Endodermal cell (in vitro differentiated cells): Measurements from ENCODE around the gene PRKCB. TPM values are rescaled to one million over a fixed set of nuclear protein-coding genes. Genes with fewer than 3 reads are reported as not detected.

Experiments used
- DNase-seq: peaks from one replicate; pipeline ENCODE4 v3.0.0-alpha.2; 2017
- H3K27ac ChIP-seq: 2 replicates; pipeline ENCODE4 v1.5.1; 2013; ENCODE audit warnings: mild to moderate bottlenecking, low read depth, low read length, moderate library complexity
- H3K27me3 ChIP-seq: 2 replicates; pipeline ENCODE4 v1.6.1; 2013; ENCODE audit warnings: mild to moderate bottlenecking, low read length, moderate library complexity; ENCODE audit not compliant: insufficient read depth, control insufficient read depth, poor library complexity, severe bottlenecking
- H3K36me3 ChIP-seq: 2 replicates; pipeline ENCODE4 v1.7.0; 2013; ENCODE audit warnings: mild to moderate bottlenecking, low read length, moderate library complexity; ENCODE audit not compliant: control insufficient read depth, insufficient read depth
- H3K4me1 ChIP-seq: one replicate; pipeline ENCODE4 v1.7.0; 2013; ENCODE audit warnings: low read length; ENCODE audit not compliant: control insufficient read depth, insufficient read depth
- H3K4me3 ChIP-seq: 2 replicates; pipeline ENCODE4 v1.5.1; 2013; ENCODE audit warnings: mild to moderate bottlenecking, low read length, moderate library complexity
- H3K9ac ChIP-seq: 2 replicates; pipeline ENCODE4 v1.6.1; 2013; ENCODE audit warnings: mild to moderate bottlenecking, low read length, moderate library complexity; ENCODE audit not compliant: poor library complexity, severe bottlenecking; ENCODE audit errors: extremely low read depth
- H3K9me3 ChIP-seq: 2 replicates; pipeline ENCODE4 v1.6.1; 2013; ENCODE audit warnings: mild to moderate bottlenecking, low read length, moderate library complexity; ENCODE audit not compliant: control insufficient read depth
- H3K27ac Mint-ChIP-seq: 2 replicates; pipeline ENCODE4 v1.8.0; 2020; ENCODE audit warnings: mixed read lengths
- H3K27me3 Mint-ChIP-seq: 2 replicates; pipeline ENCODE4 v1.8.0; 2021; ENCODE audit warnings: mild to moderate bottlenecking, mixed read lengths; ENCODE audit not compliant: insufficient read depth
- H3K36me3 Mint-ChIP-seq: 2 replicates; pipeline ENCODE4 v1.8.0; 2020; ENCODE audit warnings: low read depth, mixed read lengths
- H3K4me1 Mint-ChIP-seq: 2 replicates; pipeline ENCODE4 v1.8.0; 2020; ENCODE audit warnings: mixed read lengths
- H3K4me3 Mint-ChIP-seq: 2 replicates; pipeline ENCODE4 v1.8.0; 2020; ENCODE audit warnings: mild to moderate bottlenecking, moderate library complexity, mixed read lengths
- H3K9me3 Mint-ChIP-seq: 2 replicates; pipeline ENCODE4 v1.8.0; 2020; ENCODE audit warnings: mild to moderate bottlenecking, mixed read lengths
- WGBS, 2 experiments: methylation state at CpG; one replicate each; pipeline versions ENCODE4 v1.1.5 to v1.1.7; 2013; ENCODE audit warnings: missing lambda C conversion rate in 2 of 2, mixed read lengths in 1 of 2; ENCODE audit not compliant: insufficient coverage in 1 of 2, insufficient read length in 1 of 2; 5-methylcytosine and 5-hydroxymethylcytosine counted together
- total RNA-seq, 2 donors: library from RNA; stranded (reverse); fragmentation: NEBNext Ultra II Directional in 1 of 2; extraction: Animal tissue kit (Norgen Biotek cat#: 25700) in 1 of 2; gene quantifications; 2 replicates in 1 of 2; 3 replicates in 1 of 2; pipeline ENCODE4 v1.2.1, GENCODE V29; 2021
- TF ChIP-seq, protein P1 (sequence below): fragments of 200-600 bp; sonication (generic); conservative IDR thresholded peaks from 2 replicates; pipeline ENCODE4 v1.5.0; 2021; ENCODE audit warnings: antibody characterized with exemption, mild to moderate bottlenecking

The PRKCB gene
- total RNA-seq, 2 donors from 2014 or later: 0.38 to 1.1 TPM

DNA sequence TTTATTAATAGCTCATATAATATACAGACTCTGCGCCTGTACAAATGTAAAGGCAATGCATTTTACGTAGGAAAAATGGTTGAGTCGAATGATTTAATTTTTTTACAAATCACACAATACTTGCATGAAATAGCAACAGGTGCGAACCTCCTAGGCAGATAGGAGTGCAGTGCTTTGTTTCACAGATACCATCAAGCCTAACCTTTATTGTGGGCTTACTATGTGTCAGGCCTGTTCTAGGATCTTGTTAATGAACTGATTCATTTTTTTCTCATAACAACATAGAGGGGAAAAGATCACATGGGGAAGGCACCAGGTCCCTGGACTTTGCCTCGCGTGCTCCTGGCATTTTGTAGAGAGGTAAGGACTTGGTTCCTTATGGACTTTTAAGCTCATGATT is 107.8 kb downstream of the PRKCB start:
- Histone ChIP-seq H3K27me3 (peaks cover 5% of the 10 kb centered on the region), H3K27ac (no peak overlapping the region), H3K9ac (no peak overlapping the region), H3K4me1 (peaks cover 5% of the 10 kb centered on the region), H3K4me3 (no peak overlapping the region), H3K9me3 (no peaks in the 10 kb centered on the region), H3K36me3 (no peaks in the 10 kb centered on the region)
- Mint-ChIP-seq H3K27ac (no peak overlapping the region), H3K36me3 (no peaks in the 10 kb centered on the region), H3K9me3 (no peaks in the 10 kb centered on the region), H3K4me1 (peaks cover 6% of the 10 kb centered on the region), H3K27me3 (peaks cover 10% of the 10 kb centered on the region), H3K4me3 (no peak overlapping the region)
- 95% methylated on average over 5 of the region's 6 CpGs; no CpG with 5 or more reads in 1 of the 2 experiments for WGBS, 2 experiments
- TF ChIP-seq, protein P1, sequence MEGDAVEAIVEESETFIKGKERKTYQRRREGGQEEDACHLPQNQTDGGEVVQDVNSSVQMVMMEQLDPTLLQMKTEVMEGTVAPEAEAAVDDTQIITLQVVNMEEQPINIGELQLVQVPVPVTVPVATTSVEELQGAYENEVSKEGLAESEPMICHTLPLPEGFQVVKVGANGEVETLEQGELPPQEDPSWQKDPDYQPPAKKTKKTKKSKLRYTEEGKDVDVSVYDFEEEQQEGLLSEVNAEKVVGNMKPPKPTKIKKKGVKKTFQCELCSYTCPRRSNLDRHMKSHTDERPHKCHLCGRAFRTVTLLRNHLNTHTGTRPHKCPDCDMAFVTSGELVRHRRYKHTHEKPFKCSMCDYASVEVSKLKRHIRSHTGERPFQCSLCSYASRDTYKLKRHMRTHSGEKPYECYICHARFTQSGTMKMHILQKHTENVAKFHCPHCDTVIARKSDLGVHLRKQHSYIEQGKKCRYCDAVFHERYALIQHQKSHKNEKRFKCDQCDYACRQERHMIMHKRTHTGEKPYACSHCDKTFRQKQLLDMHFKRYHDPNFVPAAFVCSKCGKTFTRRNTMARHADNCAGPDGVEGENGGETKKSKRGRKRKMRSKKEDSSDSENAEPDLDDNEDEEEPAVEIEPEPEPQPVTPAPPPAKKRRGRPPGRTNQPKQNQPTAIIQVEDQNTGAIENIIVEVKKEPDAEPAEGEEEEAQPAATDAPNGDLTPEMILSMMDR: no peak
- no peak for DNase-seq

DNA sequence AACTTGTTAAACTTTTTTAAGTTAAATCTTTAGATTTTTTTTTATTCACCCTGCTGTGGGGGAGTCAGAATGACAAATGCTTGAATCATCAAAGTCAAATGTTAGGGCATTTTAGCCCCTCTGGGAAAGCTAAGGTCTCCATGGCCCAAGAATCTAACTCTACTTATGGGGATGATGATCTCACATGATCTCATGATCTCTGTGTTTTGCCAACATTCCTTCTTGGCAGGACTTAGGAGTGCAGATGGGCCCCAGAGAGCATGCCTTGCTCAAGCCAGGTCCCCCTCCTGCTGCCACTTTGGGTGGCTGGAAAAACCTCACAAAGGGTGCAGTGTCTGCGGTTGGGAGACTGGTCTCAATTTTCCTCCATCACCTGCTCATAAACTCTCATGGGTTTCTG is 108.6 kb downstream of the PRKCB start:
- peaks cover 5% of the 10 kb centered on the region for H3K4me1 ChIP-seq
- 83 to 96% methylated on average over 1 of the region's 1 CpG for WGBS, 2 experiments
- peaks cover 7% of the 10 kb centered on the region for H3K27me3 Mint-ChIP-seq

DNA sequence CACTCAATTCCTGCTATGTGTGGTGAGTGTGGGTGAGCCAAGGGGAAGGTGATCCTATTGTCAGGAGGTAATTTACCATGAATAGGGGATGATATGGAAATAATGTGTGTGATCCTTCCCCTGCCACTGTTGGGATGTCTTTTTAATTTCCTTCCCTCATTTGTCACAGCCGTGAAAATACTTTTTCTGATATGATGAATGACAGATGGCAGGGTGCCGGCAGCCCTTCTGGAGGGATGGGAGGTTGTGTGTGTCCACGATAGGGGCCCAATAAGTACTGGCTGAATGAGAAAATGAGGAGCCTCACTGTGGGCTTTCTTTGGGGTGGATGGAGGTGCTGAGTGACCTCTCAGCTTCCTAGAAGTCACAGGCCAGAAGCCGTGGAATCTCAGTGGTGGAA is 109.5 kb downstream of the PRKCB start:
- H3K9me3 ChIP-seq: no peaks in the 10 kb centered on the region
- H3K4me1 ChIP-seq: peaks cover 5% of the 10 kb centered on the region
- TF ChIP-seq, protein P1: no peak
- Mint-ChIP-seq H3K9me3 (no peaks in the 10 kb centered on the region), H3K36me3 (no peaks in the 10 kb centered on the region), H3K27me3 (peaks cover 4% of the 10 kb centered on the region), H3K27ac (no peak overlapping the region), H3K4me3 (no peak overlapping the region), H3K4me1 (no peaks in the 10 kb centered on the region)
- H3K27me3 ChIP-seq: no peaks in the 10 kb centered on the region
- no peak for DNase-seq
- H3K4me3 ChIP-seq: no peak overlapping the region
- no peaks in the 10 kb centered on the region for H3K36me3 ChIP-seq
- no peak overlapping the region for H3K27ac ChIP-seq
- H3K9ac ChIP-seq: no peak overlapping the region
- WGBS, 2 experiments: 76 to 77% methylated on average over 2 to 4 of the region's 4 CpGs

More for the DNA sequence above, 108.6 kb downstream of the PRKCB start:
- TF ChIP-seq, protein P1: no peak
- no peak overlapping the region for H3K4me3 ChIP-seq
- H3K27ac ChIP-seq: no peak overlapping the region
- no peaks in the 10 kb centered on the region for H3K9me3 ChIP-seq
- no peak overlapping the region for H3K4me3 Mint-ChIP-seq
- H3K27ac Mint-ChIP-seq: no peak overlapping the region
- no peaks in the 10 kb centered on the region for H3K36me3 ChIP-seq
- H3K9me3 Mint-ChIP-seq: no peaks in the 10 kb centered on the region
- H3K4me1 Mint-ChIP-seq: peaks cover 4% of the 10 kb centered on the region
- no peaks in the 10 kb centered on the region for H3K27me3 ChIP-seq
- DNase-seq: no peak
- H3K9ac ChIP-seq: no peak overlapping the region
- no peaks in the 10 kb centered on the region for H3K36me3 Mint-ChIP-seq
